Measurements from ENCODE around the gene TRIM77.
"Not testable (repeated sequence)": the region's sequence is repeated elsewhere in the genome, so short reads cannot be mapped to it uniquely, and the experiment has no call there.

TRIM77 gene

GRCh38 chr11:89737116-89737515 lies 27.0 kb downstream of the TRIM77 start:
- no peak for TF ChIP-seq CTCF (IDR thresholded peaks at IDR 0.05; ENCODE audit: borderline replicate concordance, insufficient read depth, low read depth, low read length)
- no peak overlapping the region for H3K4me3 ChIP-seq (ENCODE audit: low read depth, low read length)

- not testable (repeated sequence) for H3K4me3 ChIP-seq (ENCODE audit: low read depth, low read length)
These were observed 31.3 kb downstream of the TRIM77 start for GRCh38 chr11:89741406-89741805.

DNA sequence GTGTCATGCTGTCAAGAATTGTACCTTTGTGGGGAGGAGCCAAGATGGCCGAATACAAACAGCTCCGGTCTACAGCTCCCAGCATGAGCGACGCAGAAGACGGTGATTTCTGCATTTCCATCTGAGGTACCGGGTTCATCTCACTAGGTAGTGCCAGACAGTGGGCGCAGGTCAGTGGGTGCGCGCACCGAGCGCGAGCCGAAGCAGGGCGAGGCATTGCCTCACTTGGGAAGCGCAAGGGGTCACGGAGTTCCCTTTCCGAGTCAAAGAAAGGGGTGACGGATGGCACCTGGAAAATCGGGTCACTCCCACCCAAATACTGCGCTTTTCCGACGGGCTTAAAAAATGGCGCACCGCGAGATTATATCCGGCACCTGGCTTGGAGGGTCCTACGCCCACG lies 34.1 kb downstream of the TRIM77 start:
- H3K4me3 ChIP-seq (ENCODE audit: low read depth, low read length) = not testable (repeated sequence)

DNA sequence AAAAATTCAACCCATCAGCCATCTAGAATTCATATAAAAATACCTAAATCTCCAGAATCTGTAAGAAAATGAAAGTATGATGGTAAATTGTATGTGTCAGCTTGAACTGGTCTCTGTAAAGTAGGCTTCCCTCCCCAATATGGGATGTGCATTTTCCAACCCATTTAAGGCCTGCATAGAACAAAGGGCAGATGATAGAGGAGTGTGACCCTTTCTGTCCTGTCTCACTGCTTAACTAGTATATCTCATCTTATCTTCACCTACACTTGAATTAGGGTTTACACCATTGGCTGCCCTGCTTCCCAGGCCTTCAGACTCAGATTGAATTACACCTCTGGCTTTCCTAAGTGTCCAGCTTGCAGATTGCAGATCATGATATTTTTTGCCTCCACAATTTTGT lies 40.7 kb downstream of the TRIM77 start:
- H3K4me3 ChIP-seq (ENCODE audit: low read depth, low read length) = not testable (repeated sequence)
